Measurements from ENCODE around the gene EPAS1.

The EPAS1 gene

GRCh38 chr2:46339676-46340459 lies 42.7 kb downstream of the EPAS1 start:
- no peak for DNase-seq (ENCODE audit: low read depth)

GRCh38 chr2:46340740-46341420 lies 43.7 kb downstream of the EPAS1 start:
- DNase-seq (ENCODE audit: low read depth): no peak

- DNase-seq (ENCODE audit: low read depth): no peak
Observed at GRCh38 chr2:46342566-46343315, 45.5 kb downstream of the EPAS1 start.

- DNase-seq (ENCODE audit: low read depth): no peak
Observed at GRCh38 chr2:46344706-46345105, 47.5 kb downstream of the EPAS1 start.

- no peak for DNase-seq (ENCODE audit: low read depth)
Observed at GRCh38 chr2:46345775-46346174, 48.6 kb downstream of the EPAS1 start.

- DNase-seq (ENCODE audit: low read depth): no peak
Observed at GRCh38 chr2:46346719-46347118, 49.5 kb downstream of the EPAS1 start.

- no peak for DNase-seq (ENCODE audit: low read depth)
Observed at GRCh38 chr2:46347648-46348280, 50.6 kb downstream of the EPAS1 start.

- no peak for DNase-seq (ENCODE audit: low read depth)
Observed at GRCh38 chr2:46349115-46349547, 51.9 kb downstream of the EPAS1 start.

GRCh38 chr2:46350029-46350689 lies 53.0 kb downstream of the EPAS1 start:
- DNase-seq (ENCODE audit: low read depth): no peak

GRCh38 chr2:46351098-46351749 lies 54.0 kb downstream of the EPAS1 start:
- peak; percentile 19 for DNase-seq (ENCODE audit: low read depth)

GRCh38 chr2:46351750-46352138 lies 54.5 kb downstream of the EPAS1 start:
- DNase-seq (ENCODE audit: low read depth): peak; percentile 61

- DNase-seq (ENCODE audit: low read depth): no peak
Observed at GRCh38 chr2:46352621-46353020, 55.4 kb downstream of the EPAS1 start.

- DNase-seq (ENCODE audit: low read depth): no peak
Observed at GRCh38 chr2:46353509-46353908, 56.3 kb downstream of the EPAS1 start.

GRCh38 chr2:46355756-46356155 lies 58.5 kb downstream of the EPAS1 start:
- DNase-seq (ENCODE audit: low read depth): no peak

GRCh38 chr2:46356991-46357390 lies 59.8 kb downstream of the EPAS1 start:
- no peak for DNase-seq (ENCODE audit: low read depth)

GRCh38 chr2:46358713-46359112 lies 61.5 kb downstream of the EPAS1 start:
- DNase-seq (ENCODE audit: low read depth): no peak

- DNase-seq (ENCODE audit: low read depth): no peak
Observed at GRCh38 chr2:46360303-46360702, 63.1 kb downstream of the EPAS1 start.

GRCh38 chr2:46361920-46362666 lies 64.9 kb downstream of the EPAS1 start:
- DNase-seq (ENCODE audit: low read depth): no peak

- DNase-seq (ENCODE audit: low read depth): no peak
Observed at GRCh38 chr2:46362667-46363012, 65.4 kb downstream of the EPAS1 start.

GRCh38 chr2:46363535-46364170 lies 66.4 kb downstream of the EPAS1 start:
- no peak for DNase-seq (ENCODE audit: low read depth)

Measured in activated T-cell treated with anti-CD3 and anti-CD28 coated beads for 48 hours (primary cell).